A673 (cell line): Measurements from ENCODE around the gene SLC25A19. TPM values are rescaled to one million over a fixed set of nuclear protein-coding genes. Genes with fewer than 3 reads are reported as not detected.
"Not testable (repeated sequence)": the region's sequence is repeated elsewhere in the genome, so short reads cannot be mapped to it uniquely, and the experiment has no call there.

Experiments
- BruUV-seq: library from RNA; stranded (reverse); fragments of 400-500 nt; replicated peaks from 2 replicates; lab custom pipeline; 2021; lab: Mats Ljungman, UMichigan
- CTCF ChIA-PET: fragments of 300-600 bp; sonication (Branson Sonifier 250); formaldehyde crosslinking; loops from one replicate; lab custom pipeline; 2022; ENCODE audit warnings: antibody characterized with exemption; lab: Charles Lee
- POLR2A ChIA-PET: fragments of 300-600 bp; sonication (Branson Sonifier 250); formaldehyde crosslinking; loops from one replicate; lab custom pipeline; 2022; ENCODE audit warnings: antibody characterized with exemption; ENCODE audit not compliant: low non-redundant PET; lab: Charles Lee
- DNase-seq: peaks from one replicate; pipeline ENCODE4 v3.0.0-alpha.2; 2015; ENCODE audit warnings: low spot score
- H3K27ac ChIP-seq: fragments of 200-600 bp; sonication (generic); 2 replicates; pipeline ENCODE4 v1.5.1; 2016; ENCODE audit warnings: mixed run types, low read depth, mild to moderate bottlenecking, mixed read lengths, antibody characterized with exemption, low read length; ENCODE audit not compliant: poor library complexity, severe bottlenecking
- H3K27me3 ChIP-seq: fragments of 200-600 bp; sonication (generic); replicated peaks from 2 replicates; pipeline ENCODE4 v1.6.1; 2017; ENCODE audit warnings: mixed run types, low read depth, mild to moderate bottlenecking, mixed read lengths, antibody characterized with exemption, low read length; ENCODE audit not compliant: insufficient read depth, poor library complexity
- H3K36me3 ChIP-seq: fragments of 200-600 bp; sonication (generic); 2 replicates; pipeline ENCODE4 v1.6.1; 2016; ENCODE audit warnings: mixed run types, mild to moderate bottlenecking, mixed read lengths, antibody characterized with exemption, low read length; ENCODE audit not compliant: insufficient read depth, poor library complexity, severe bottlenecking
- H3K4me1 ChIP-seq: fragments of 200-600 bp; sonication (generic); 2 replicates; pipeline ENCODE4 v1.6.1; 2017; ENCODE audit warnings: mixed run types, mild to moderate bottlenecking, mixed read lengths, antibody characterized with exemption, low read length; ENCODE audit not compliant: insufficient read depth, poor library complexity, severe bottlenecking
- H3K4me3 ChIP-seq: fragments of 200-600 bp; sonication (generic); 2 replicates; pipeline ENCODE4 v1.5.1; 2016; ENCODE audit warnings: low read depth, mixed run types, mild to moderate bottlenecking, mixed read lengths, low read length; ENCODE audit not compliant: poor library complexity, severe bottlenecking
- H3K9me3 ChIP-seq: fragments of 200-600 bp; sonication (generic); 2 replicates; pipeline ENCODE4 v1.6.1; 2016; ENCODE audit warnings: mixed run types, low read depth, mild to moderate bottlenecking, mixed read lengths, antibody characterized with exemption, low read length; ENCODE audit not compliant: poor library complexity, severe bottlenecking
- EZH2 ChIP-seq: fragments of 200-600 bp; sonication (generic); IDR thresholded peaks from 2 replicates; pipeline ENCODE4 v1.6.1; 2017; ENCODE audit warnings: borderline replicate concordance, low read depth, mild to moderate bottlenecking, mixed read lengths, antibody characterized with exemption, low read length; ENCODE audit not compliant: poor library complexity, severe bottlenecking
- intact Hi-C: fragments of 100-400 bp; cut with micrococcal nuclease; formaldehyde crosslinking; loops from one replicate; pipeline ENCODE4 v1.10.0; 2022; ENCODE audit not compliant: unreplicated experiment
- total RNA-seq: library from RNA; stranded (reverse); gene quantifications from 2 replicates; pipeline ENCODE4 v1.2.3, GENCODE V29; 2021
- TF ChIP-seq, protein P1 (sequence below): fragments of 300-800, 200-600 bp; sonication (generic); conservative IDR thresholded peaks from 2 replicates; pipeline ENCODE4 v1.5.1; 2017; ENCODE audit warnings: low read depth, mild to moderate bottlenecking, antibody characterized with exemption, low read length, moderate library complexity, mixed read lengths

Gene SLC25A19
- total RNA-seq, 1 experiment from 2014 or later, result 45.0 TPM

DNA sequence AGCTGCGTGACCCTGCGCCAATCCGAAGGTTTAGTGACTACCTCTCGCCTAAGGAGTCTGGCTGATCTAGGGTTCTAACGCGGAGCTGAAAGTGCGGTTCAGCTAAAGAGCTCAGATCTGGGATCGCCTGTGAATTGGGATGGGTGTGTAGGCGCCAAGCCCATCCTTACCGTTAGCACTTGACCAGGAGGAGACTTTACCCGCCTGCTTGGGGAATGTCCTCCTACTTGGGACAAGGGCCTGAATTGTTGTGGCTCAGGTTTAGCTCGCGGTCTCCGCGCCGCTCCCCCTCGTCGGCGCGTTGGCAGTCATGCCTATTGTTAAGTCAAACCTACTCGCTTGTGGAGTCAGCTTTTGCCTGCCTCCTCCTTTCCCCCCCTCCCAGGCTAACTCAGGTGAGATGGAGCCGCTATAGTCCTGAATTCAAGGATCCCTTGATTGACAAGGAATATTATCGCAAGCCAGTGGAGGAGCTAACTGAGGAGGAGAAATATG is 27.1 kb downstream of the SLC25A19 start:
- intact Hi-C loops, result no loop called here
- TF ChIP-seq, protein P1, sequence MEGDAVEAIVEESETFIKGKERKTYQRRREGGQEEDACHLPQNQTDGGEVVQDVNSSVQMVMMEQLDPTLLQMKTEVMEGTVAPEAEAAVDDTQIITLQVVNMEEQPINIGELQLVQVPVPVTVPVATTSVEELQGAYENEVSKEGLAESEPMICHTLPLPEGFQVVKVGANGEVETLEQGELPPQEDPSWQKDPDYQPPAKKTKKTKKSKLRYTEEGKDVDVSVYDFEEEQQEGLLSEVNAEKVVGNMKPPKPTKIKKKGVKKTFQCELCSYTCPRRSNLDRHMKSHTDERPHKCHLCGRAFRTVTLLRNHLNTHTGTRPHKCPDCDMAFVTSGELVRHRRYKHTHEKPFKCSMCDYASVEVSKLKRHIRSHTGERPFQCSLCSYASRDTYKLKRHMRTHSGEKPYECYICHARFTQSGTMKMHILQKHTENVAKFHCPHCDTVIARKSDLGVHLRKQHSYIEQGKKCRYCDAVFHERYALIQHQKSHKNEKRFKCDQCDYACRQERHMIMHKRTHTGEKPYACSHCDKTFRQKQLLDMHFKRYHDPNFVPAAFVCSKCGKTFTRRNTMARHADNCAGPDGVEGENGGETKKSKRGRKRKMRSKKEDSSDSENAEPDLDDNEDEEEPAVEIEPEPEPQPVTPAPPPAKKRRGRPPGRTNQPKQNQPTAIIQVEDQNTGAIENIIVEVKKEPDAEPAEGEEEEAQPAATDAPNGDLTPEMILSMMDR, result no peak
- no peak for TF ChIP-seq EZH2
- POLR2A ChIA-PET, result interaction anchor here (0.5 to 1.5 kb wide), 4 partner anchors 9 to 389 kb away, joined by 4 to 6 read pairs (median 4); partner anchors contain the start of gene MIF4GD
- DNase-seq, result no peak
- peak overlapping the region; percentile 99 for H3K27ac ChIP-seq
- peak overlapping the region; percentile 84 for H3K4me3 ChIP-seq
- TSS peak; percentile 58 for BruUV-seq
- H3K9me3 ChIP-seq, result no peaks in the 10 kb centered on the region
- H3K36me3 ChIP-seq, result peaks cover 39% of the 10 kb centered on the region
- CTCF ChIA-PET, result interaction anchor here (4.2 kb wide), 1 partner anchor 8 kb away, joined by 16 read pairs; the partner anchor contains the start of gene MIF4GD
- peaks cover 10% of the 10 kb centered on the region for H3K4me1 ChIP-seq
- H3K27me3 ChIP-seq, result no peaks in the 10 kb centered on the region

DNA sequence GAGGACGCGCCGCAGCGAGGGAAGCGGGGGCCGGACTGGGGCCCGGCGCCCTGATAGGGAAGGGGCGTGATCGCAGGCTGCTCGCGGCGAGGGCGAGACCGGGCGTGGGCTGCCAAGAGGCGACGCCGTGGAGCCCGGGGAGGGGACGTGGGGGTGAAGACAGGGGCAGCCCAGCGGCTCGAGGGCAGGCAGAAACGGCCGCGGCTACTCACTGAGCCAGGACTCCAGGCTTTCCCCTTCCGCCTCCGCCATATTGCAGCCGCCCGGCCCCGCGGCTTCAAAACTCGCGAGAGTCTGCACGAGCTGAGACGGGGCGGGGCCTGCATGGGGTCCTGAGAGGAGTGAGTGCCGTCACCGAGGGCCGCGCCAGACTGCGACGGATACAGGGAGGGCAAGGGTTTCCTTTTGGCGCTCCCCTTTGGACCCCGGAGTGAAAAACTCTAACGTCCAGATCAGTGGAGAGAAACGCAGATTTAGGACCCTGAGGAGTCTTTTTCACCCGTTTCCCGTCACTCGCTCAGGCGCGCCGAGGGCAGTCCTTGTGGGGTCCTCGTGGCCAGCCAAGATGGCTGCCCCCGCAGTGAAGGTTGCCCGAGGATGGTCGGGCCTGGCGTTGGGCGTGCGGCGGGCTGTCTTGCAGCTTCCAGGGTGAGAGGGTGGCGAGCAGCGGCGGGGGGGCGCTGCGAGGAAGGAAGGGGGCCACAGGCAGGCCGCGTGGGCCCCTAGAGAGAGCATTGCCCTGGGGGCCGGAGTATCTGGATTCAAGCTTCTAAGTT is 27.7 kb downstream of the SLC25A19 start, which contains the start of the genes GGA3 and MRPS7:
Gene GGA3, minus strand, starts transcription at position 271 of the 776 bp plus-strand sequence. Its CDS starts 19 bp downstream, at position 252.
Gene MRPS7, plus strand, starts transcription at position 544 of the 776 bp plus-strand sequence. Its CDS starts 22 bp downstream, at position 566.
- no TSS peak for BruUV-seq
- H3K36me3 ChIP-seq, result peaks cover 33% of the 10 kb centered on the region
- H3K4me3 ChIP-seq, result peak within 1 kb of the TSS; percentile 84
- intact Hi-C loops, result no loop called here
- H3K9me3 ChIP-seq, result no peaks in the 10 kb centered on the region
- H3K27ac ChIP-seq, result peak within 1 kb of the TSS; percentile 99
- peak; percentile 97 for DNase-seq
- ChIA-PET POLR2A (interaction anchor here (0.5 to 1.5 kb wide), 3 partner anchors 21 to 200 kb away, joined by 3 to 6 read pairs (median 5); no protein-coding TSS in a partner anchor), CTCF (interaction anchor here (0.6 to 4.2 kb wide), 2 partner anchors 9 to 18 kb away, joined by 3 to 16 read pairs; partner anchors contain the start of gene MIF4GD)
- no peak for TF ChIP-seq EZH2
- TF ChIP-seq, protein P1, result no peak
- no peaks in the 10 kb centered on the region for H3K27me3 ChIP-seq
- peaks cover 10% of the 10 kb centered on the region for H3K4me1 ChIP-seq

DNA sequence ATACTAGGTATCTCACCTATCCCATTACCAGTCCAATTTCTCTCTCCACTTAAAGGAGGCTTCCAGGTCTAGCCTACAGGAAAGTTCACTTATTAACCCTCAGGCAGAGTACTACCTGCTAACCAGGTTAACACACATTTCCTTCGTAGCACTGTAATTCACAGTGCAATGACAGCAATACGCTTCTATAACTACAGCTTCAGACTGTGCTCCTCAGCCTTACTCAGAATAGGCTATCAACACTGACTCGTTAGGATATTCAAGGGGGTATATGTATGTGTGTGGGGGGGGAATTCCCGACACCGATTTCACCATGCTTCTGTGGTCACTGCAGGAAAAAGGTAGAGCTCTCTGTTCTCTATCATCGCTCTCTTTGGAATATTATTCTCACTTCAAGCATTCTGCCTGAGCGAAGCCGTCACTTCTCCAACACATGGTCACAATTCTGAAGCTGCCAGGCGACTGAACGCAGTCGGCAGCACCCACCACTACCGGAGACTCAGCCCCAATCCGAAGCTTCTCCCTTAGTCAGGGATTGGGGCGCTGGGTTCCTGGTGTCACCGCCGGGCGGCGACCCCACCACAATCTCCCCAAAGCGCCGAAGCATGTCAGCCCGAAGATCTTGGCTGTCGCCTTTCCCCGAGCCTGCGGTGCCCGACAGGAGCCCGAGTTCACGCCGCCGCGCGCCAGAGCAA is 28.4 kb downstream of the SLC25A19 start:
- POLR2A ChIA-PET, result interaction anchor here (1.5 kb wide), 1 partner anchor 21 kb away, joined by 6 read pairs; no protein-coding TSS in a partner anchor
- Histone ChIP-seq H3K27me3 (no peaks in the 10 kb centered on the region), H3K36me3 (peaks cover 26% of the 10 kb centered on the region), H3K27ac (peak overlapping the region; percentile 99), H3K4me1 (peaks cover 10% of the 10 kb centered on the region), H3K9me3 (no peaks in the 10 kb centered on the region), H3K4me3 (peak overlapping the region; percentile 84)
- DNase-seq, result no peak
- intact Hi-C loops, result no loop called here
- TF ChIP-seq, protein P1, result 0 out of 2 replicates have a peak, but pooled peaks have one; percentile 14
- TF ChIP-seq EZH2, result no peak
- TSS peak; percentile 65 for BruUV-seq
- CTCF ChIA-PET, result interaction anchor here (0.6 to 4.2 kb wide), 3 partner anchors 10 to 20 kb away, joined by 3 to 16 read pairs (median 3); partner anchors contain the start of gene MIF4GD

DNA sequence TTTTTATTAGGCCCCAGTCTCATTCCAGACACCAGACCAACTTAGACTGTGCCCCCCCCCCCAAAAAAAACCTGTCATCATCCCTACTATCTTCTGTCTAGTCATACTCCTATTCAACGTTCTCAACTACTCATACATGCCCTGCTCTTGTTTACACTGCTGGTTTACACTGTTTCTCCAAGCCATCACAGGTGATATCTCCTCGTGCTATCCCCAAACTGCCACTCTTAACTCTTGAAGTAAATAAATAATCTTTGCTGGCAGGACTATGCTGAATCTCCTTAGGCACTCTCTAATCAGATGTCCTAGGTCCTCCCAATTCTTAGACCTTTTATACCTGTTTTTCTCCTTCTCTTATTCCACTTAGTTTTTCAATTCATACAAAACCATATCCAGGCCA is 32.0 kb downstream of the SLC25A19 start:
- BruUV-seq, H3K4me1 ChIP-seq, CTCF ChIA-PET, DNase-seq, H3K9me3 ChIP-seq, H3K36me3 ChIP-seq, H3K27ac ChIP-seq, POLR2A ChIA-PET, H3K4me3 ChIP-seq, intact Hi-C loops, H3K27me3 ChIP-seq: not testable (repeated sequence)
